Right ventricle myocardium inferior (tissue), 1 donor: ENCODE measurements around the gene ASPDH. TPM values are rescaled to one million over a fixed set of nuclear protein-coding genes. Genes with fewer than 3 reads are reported as not detected.
A peak's percentile ranks its signal among the peaks of the same experiment; 100 is the strongest.

ENCODE experiments used
- ATAC-seq: fragments of 200-7000 bp; cut with Tn5 transposase; one replicate; pipeline ENCODE4 v1.9.1; 2020; ENCODE audit warnings: mild to moderate bottlenecking, moderate library complexity
- DNase-seq: peaks from one replicate; pipeline ENCODE4 v3.0.0; 2021; ENCODE audit errors: missing footprints
- intact Hi-C: fragments of 100-400 bp; cut with DNase I; formaldehyde crosslinking; loops from one replicate; pipeline ENCODE4 v1.11.0; 2022
- total RNA-seq: library from RNA; stranded (reverse); fragmentation: NEBNext Ultra II Directional; extraction: Animal tissue kit (Norgen Biotek cat#: 25700); gene quantifications from one replicate; pipeline ENCODE4 v1.2.1, GENCODE V29; 2021
- donor health status: DM: no; HTN: yes; CAD: no; lungs with severe emphysema.

Gene ASPDH
- total RNA-seq, 1 donor from 2014 or later, result not detected

DNA sequence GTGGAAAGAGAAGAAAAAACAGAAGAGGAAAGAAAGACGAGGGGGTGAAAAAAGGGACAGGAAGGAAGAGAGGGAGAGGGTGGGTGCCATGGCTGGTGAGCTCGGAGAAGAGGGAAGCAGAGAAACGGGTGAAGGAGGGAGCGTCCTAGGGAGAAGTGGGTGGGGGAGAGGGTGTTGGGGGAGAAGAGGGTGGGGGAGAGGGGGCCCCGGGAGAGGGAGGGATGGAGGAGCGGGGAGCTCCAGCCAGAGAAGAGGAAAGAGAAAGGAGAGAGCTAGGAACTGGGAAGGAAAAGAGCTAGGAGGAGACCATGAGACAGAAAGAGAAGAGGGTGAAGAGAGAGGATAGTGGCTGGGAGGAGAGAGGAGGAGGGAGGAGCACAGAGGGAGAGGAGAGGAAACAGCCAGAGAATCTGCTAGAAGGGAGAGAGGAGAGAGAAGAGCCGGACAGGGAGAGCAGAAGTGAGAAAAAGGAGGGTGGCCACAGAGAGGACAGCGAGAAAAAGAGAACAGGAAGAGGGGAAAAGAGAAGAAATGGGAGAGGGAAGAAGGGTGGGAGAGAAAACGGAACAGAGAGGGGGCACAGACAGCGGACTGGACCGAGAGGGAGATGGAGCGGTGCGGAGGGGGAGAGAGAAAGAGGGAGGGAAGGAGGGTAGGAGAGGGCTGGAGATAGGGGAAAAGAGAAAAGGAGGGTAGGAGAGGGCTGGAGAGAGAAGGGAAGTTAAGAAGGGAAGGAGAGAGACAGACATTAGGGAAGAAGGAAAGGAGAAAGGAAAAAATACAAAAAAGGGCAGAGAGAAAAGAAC is 25.1 kb downstream of the ASPDH start:
- intact Hi-C loops, result no loop called here
- DNase-seq (peak; percentile 17), ATAC-seq (peak; percentile 11)

DNA sequence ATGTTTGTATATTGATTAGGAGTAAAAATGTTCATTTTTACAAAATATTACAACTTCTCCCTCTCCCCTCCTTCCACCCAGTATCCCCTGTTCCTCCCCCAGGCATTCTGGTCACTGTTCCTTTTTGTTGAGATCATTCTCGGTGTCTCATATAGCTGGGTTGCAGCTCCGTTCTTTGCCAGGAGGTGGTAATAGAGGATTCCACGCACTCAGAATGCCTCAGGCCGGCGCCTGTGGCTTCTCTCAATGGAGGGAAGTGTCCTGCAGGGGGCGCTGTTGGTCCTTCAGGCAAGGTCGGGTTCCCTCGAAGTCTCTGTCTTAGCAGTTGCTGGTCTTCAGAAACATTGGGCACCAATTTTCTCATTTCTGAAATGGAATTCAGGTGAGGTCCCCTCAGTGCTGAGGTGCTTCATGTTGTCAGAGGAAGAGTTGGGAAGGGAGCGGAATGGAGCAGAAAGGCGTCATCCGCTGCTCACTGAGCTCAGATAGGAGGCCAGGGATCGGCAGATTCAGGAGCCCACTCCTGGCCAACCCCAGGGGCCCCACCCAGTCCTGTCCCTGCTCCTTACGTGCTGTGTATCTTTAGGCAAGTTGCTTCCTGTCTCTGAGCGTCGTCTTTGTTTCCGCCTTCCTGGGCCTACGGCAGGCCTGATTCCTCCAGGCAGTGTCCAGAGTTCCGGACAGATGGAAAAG is 26.7 kb downstream of the ASPDH start:
- peak; percentile 55 for DNase-seq
- intact Hi-C loops, result no loop called here

DNA sequence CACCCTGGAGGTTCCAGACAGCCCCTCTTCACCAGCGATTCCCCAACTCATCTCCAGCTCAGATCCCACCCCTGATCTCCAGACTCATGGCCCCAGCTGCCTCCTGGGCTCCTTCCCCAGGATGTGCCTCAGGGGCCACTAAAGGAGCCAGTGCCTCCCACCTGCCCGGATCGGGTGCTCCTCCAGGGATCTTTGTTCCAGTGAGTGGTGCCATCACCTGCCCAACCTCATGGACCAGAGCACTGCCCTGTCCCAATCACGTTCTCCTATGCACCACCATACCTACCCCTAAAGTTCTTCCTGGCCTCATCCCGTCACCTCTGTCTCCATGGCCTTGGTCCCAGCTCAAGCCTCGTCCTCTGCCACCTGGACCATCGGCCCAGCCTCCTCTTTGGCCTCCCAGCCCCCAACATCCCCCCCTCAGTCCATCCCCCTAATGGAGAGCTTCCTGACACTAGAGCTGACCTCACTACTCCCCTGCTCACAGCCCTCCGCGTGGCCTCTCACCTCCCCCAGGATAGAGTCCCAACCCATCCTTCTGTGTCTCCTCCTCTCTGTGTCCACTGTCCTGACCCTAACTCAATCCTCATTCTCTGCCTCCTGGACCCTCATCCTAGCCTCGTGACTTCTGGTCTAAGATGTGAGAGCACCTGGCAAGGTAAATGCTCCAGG is 28.3 kb downstream of the ASPDH start:
- peak; percentile 49 for DNase-seq
- ATAC-seq, result no peak
- intact Hi-C loops, result no loop called here

More for the DNA sequence above, 26.7 kb downstream of the ASPDH start:
- no peak for ATAC-seq

DNA sequence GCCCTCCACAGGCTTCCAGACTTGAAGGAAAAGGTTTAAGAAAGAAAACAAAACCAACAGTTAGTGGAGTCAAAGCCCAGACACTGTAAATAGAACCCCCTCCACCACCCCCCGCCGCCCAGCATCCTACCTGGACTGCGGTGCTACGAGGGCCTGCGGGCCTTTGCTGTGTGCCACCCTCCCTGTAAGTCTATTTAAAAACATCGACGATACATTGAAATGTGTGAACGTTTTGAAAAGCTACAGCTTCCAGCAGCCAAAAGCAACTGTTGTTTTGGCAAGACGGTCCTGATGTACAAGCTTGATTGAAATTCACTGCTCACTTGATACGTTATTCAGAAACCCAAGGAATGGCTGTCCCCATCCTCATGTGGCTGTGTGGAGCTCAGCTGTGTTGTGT is 30.8 kb downstream of the ASPDH start:
- DNase-seq, result no peak
- no peak for ATAC-seq
- intact Hi-C loops, result no loop called here

DNA sequence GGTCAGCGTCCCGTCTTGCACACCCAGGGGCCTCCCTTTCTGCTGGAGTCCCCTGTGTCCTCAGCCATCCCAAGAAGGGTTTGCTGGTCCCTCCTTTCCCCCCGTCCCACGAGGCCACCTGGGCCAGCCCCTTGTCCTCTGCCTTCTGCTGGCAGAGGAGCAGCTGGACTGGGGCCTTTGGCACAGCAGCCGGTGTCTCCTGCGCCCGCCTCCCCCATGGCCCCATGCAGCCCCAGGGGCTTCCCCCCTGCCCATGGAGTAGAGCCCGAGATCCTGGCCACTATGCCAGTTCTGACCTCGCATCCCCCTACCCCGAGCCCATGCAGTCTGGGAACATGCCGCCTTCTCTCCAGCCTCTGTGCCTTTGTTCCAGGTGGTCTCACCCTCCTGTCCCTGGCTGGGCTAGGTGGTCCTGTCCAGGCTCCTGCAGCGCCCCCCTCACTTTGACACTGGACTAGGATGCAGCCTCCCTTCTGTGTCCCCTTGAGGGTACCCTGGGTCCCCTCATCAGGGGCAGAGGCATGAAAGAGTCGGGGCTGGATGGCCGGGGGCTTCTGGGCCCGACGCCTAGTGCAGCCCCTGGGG is 31.4 kb downstream of the ASPDH start:
- ATAC-seq, result no peak
- intact Hi-C loops, result no loop called here
- peak; percentile 52 for DNase-seq

DNA sequence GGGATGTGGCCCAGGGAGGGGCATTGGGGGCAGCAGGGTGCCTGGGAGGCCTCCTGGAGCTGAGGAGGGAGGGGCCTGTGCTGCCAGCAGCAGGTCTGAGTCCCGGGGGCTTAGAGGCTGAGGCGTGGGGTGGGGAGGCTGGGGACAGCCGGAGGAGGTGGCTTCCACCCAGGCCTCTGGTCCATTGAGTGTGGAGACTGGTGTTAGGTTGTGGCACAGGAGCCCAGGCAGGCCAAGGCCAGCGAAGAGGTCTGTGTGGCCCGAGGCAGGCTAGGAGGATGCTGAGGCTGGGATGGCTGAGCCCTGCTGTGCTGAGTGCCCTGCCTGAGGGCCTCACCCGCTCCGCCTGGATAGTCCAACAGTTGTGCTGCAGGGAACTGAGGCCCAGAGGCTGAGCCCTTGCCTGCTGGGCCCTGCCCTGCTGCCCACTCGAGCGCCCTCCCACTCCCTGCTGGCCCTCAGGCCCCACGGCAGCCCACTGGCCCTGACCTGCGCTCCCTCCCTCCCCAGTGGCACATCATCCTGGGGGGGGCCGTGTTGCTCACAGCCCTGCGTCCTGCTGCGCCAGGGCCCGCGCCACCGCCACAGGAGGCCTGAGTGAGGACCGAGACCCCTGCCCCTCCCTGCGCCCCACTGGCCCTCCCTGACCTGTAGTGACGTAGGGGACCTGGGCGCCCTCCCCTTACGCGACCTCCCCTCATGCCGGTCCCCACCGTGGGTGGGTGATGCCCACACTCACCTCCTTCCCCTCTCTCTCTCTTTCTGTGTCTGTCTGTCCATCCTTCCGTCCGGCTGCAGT is 32.2 kb downstream of the ASPDH start:
- DNase-seq, result peak; percentile 56
- no peak for ATAC-seq
- intact Hi-C loops, result no loop called here

DNA sequence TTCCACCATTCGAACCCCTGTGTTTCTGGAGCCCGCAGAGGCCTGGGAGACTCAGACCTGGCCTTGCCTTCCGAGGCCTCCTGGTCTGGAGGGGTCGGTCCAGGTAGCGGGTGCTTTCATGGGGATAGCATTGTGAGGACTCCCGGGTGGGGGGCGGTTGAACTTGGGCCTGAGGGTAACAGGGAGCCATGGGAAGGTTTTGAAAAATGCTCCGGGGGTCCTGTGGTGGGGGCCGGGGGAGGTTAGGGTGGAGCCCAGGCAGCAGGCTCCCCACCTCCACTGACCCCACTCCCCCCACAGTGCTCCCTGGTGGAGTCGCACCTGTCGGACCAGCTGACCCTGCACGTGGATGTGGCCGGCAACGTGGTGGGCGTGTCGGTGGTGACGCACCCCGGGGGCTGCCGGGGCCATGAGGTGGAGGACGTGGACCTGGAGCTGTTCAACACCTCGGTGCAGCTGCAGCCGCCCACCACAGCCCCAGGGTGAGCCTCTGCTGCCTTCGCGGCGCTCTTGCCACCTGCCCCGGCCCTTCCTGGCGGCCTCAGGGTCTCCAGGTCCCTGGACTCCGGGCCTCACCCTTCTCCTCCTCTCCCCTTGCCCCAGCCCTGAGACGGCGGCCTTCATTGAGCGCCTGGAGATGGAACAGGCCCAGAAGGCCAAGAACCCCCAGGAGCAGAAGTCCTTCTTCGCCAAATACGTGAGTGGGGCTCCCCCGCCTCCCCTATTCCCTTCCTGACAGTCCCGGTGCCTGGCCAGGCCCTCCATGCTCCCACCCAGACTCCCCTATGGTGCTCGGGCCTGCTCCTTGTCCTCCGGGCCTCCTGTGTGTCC is 33.2 kb downstream of the ASPDH start:
- no peak for ATAC-seq
- no peak for DNase-seq
- intact Hi-C loops, result no loop called here

DNA sequence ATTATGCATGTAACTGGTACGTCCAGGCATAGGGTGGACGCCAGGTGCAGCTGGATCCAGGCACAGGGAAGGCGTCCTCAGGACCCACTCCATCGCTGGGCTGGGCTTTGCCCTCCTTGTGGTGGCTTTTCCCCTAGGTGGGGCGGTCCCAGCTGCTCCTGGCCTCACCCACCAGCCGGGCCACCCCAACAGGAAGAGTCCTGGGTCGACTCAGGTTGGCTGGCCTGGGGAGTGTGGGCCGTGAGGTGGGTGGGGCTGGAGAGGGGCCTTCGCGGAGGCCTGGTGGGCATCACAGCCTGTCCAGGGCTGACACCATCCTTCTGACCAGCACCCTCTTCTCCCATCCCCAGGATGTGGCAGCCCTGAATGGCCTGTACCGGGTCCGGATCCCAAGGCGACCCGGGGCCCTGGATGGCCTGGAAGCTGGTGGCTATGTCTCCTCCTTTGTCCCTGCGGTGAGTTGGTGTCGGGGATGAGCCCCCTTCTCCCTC is 33.9 kb downstream of the ASPDH start:
- ATAC-seq, result no peak
- intact Hi-C loops, result loop anchor here (10.0 kb wide), 1 partner anchor 75 kb away; no protein-coding TSS in a partner anchor
- peak; percentile 35 for DNase-seq

DNA sequence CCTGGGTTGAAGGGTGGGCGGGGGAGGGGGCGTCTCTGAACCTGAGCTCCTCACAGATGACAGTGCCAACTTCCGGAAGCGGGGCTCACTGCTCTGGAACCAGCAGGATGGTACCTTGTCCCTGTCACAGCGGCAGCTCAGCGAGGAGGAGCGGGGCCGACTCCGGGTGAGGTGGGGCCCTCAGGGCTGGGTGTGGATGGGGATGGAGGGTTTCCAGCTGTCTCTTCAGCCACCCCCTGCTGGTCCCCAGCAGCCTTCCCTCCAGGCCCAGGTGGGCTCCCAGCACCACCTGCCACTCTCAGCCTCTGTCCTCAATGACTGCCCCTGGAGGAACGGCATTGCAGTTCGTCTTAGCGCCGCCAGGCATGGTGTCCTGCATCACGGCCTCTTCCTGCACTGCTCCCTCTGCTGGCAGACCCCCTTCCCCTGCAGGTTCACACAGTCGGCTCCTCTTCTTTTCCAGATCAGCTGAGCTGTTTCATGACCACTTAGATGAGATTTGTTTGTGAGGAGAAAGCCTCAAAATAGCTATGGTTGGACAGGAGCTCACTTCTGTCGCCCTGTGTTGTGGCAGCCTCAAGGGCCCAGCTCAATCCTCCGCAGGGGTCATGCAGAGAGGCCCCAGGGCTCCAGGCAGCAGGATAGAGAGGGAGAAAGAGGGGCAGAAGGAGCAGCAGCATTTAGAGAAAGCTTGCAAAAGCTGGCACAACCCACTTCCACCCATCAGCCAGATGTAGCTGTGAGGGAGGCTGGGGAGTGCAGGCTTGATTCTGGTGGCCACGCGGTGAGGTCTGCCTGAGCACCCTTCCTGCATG is 34.6 kb downstream of the ASPDH start:
- intact Hi-C loops, result loop anchor here (10.0 kb wide), 1 partner anchor 76 kb away; no protein-coding TSS in a partner anchor
- DNase-seq (no peak), ATAC-seq (no peak)

DNA sequence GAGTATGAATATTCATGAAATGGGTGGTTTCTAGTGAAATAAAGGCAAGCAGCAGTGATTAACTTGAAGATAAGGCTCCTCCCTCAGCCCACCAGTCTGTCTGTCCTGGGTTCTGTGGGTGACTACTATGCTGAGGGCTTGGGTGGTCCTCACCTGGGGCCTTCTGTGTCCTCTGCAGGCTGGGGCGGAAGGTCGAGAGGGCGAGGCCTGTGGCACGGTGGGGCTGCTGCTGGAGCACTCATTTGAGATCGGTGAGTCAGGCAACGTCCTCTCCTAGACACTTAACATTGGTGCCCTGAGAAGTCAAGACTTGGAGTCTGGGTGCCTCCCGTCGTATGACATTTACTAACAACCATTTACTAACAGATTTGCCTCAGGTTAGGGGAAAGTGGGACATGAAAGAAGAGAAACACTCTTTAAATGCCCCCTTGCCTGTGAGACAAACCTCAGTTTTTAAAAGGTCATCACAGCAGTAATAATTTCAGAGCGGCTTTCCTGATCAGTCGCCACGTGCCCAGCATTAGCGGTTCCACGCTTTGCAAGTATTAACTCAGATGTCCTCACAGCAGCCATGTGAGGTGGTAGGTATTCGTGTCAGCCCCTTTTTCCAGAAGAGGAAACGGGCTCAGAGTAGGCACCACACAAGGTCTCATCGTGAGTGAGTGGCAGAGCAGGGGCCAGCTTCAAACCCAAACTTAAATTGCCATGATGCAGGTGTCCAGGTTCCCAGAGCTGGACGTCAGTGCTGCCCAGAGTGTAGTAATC is 35.8 kb downstream of the ASPDH start:
- peak; percentile 47 for DNase-seq
- intact Hi-C loops, result loop anchor here (10.0 kb wide), 1 partner anchor 77 kb away; no protein-coding TSS in a partner anchor

DNA sequence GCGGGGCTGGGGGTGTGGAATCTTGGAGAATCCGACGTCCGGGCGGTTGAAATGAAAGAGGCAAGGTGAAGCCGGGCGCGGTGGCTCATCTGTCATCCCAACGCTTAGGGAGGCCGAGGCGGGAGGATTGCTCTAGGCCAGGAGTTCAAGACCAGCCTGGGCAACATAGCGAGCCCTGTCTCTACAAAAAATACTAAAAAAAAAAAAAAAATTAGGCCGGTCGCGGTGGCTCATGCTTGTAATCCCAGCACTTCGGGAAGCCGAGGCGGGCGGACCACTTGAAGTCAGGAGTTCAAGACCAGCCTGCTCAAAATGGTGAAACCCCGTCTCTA is 36.8 kb downstream of the ASPDH start:
- no peak for ATAC-seq
- intact Hi-C loops, result loop anchor here (1.0 to 10.0 kb wide), 2 partner anchors 34 to 78 kb away; partner anchors contain the start of gene JOSD2
- no peak for DNase-seq

More for the DNA sequence above, 35.8 kb downstream of the ASPDH start:
- no peak for ATAC-seq

DNA sequence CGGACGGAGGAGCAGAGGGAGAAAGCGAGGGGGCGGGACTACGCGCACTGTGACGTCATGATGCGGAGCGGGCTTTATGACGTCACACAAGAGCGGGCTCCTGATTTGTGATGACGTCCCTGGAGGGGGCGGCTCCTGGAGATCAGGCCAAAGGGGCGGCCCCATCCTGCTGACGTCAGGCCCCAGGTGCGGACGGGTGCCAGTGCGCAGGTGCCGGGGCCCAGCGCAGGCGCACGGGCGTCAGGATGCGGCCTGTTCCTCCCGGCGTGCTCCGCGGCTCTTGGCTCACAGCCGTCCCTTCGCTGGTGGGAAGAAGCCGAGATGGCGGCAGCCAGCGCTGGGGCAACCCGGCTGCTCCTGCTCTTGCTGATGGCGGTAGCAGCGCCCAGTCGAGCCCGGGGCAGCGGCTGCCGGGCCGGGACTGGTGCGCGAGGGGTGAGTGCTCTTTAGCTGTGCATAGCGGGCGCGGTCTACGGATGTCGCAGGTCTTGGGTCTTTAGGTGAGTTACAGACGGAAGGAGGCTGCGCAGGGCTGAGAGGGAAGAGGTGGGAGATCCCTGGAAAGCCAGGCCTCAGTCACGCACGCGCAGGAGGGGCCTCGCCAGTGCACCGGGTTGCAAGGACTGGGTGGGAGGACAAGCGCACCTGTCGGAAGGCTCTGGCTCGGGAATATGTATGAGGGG is 37.3 kb downstream of the ASPDH start, which contains the start of the genes EMC10 and GARIN5A:
Gene EMC10 (plus strand): TSS at position 284 of the 683 bp plus-strand sequence. CDS start 38 bp downstream, at position 322.
Gene GARIN5A (minus strand): TSS at position 625 of the 683 bp plus-strand sequence. CDS start 460 bp downstream, at position 165.
- ATAC-seq (peak; percentile 93), DNase-seq (peak; percentile 93)
- intact Hi-C loops, result loop anchor here (1.0 to 10.0 kb wide), 2 partner anchors 35 to 78 kb away; partner anchors contain the start of gene JOSD2

DNA sequence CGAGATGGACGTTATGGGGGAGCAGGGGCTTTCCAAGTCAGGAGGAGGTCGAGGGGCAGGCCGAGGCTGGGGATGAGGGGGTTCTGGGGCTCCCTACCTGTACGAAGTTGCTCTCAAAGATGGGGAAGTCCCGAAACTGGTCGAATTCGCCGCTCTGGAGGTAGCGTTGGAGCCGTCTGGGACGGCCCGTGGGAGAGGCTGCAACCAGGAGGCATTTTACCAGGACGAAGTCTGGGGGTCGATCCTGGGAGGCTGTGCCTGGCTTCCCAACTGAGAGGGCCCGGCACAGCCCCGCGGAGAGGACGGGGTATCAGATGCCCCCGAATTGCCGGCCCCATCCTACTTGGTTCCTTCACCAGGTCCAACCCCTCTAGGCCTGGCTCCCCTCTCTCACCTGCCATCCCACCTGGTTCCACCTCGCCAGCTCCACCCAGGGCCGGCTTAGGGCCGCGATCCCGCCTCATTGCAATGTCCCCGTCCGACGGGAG is 37.9 kb downstream of the ASPDH start:
- ATAC-seq (no peak), DNase-seq (peak; percentile 62)
- intact Hi-C loops, result loop anchor here (1.0 to 10.0 kb wide), 2 partner anchors 36 to 79 kb away; partner anchors contain the start of gene JOSD2

DNA sequence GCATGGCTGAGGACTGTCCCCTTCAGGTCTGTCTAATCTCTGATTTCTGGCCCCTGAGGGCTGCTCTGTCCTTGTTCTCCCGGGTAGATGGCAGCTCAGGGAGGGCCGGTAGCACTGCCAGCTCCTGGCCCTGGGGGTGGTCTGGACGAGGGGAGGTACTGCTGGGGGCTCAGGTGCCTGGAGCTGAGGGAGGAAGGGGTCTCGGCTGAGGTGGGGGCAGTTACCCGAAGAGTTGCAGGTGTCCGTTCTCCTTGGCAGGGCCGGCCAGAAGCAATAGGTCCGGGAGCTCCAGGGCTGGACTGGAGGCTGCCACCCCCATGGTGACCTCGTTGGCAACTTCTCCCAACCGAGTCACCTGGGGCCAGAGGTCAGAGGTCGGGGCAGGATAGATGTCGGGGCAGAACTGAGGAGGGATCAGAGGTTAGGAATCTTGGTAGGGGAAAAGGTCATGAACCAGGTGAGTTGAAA is 38.6 kb downstream of the ASPDH start:
- intact Hi-C loops, result loop anchor here (10.0 kb wide), 1 partner anchor 80 kb away; no protein-coding TSS in a partner anchor
- peak; percentile 46 for DNase-seq
- no peak for ATAC-seq
